Smooth muscle cell (in vitro differentiated cells): ENCODE results near the gene TTYH3. TPM values are rescaled to one million over a fixed set of nuclear protein-coding genes. Genes with fewer than 3 reads are reported as not detected.

Source experiments
- DNase-seq: peaks from one replicate; lab custom pipeline; 2025; ENCODE audit not compliant: unreplicated experiment; lab: John Stamatoyannopoulos, UW
- H2AFZ ChIP-seq: fragments of 200-600 bp; sonication (generic); 2 replicates; pipeline ENCODE4 v1.6.0; 2016; ENCODE audit warnings: antibody characterized with exemption, low read depth, mild to moderate bottlenecking
- H3F3A ChIP-seq: fragments of 200-600 bp; sonication (generic); 2 replicates; pipeline ENCODE4 v1.6.0; 2017; ENCODE audit warnings: antibody characterized with exemption, low read depth
- H3K27ac ChIP-seq: fragments of 200-600 bp; sonication (generic); 2 replicates; pipeline ENCODE4 v1.5.1; 2016; ENCODE audit warnings: low read depth, mild to moderate bottlenecking
- H3K27me3 ChIP-seq: fragments of 200-600 bp; sonication (generic); 2 replicates; pipeline ENCODE4 v1.6.1; 2016; ENCODE audit warnings: low read depth, mild to moderate bottlenecking
- H3K36me3 ChIP-seq: fragments of 200-600 bp; sonication (generic); 2 replicates; pipeline ENCODE4 v1.5.1; 2016; ENCODE audit warnings: low read depth
- H3K4me1 ChIP-seq: fragments of 200-600 bp; sonication (generic); 2 replicates; pipeline ENCODE4 v1.5.1; 2016; ENCODE audit warnings: low read depth
- H3K4me2 ChIP-seq: fragments of 200-600 bp; sonication (generic); 2 replicates; pipeline ENCODE4 v1.6.0; 2016; ENCODE audit warnings: mild to moderate bottlenecking
- H3K4me3 ChIP-seq: fragments of 200-600 bp; sonication (generic); 2 replicates; pipeline ENCODE4 v1.5.1; 2016; ENCODE audit warnings: mild to moderate bottlenecking
- H3K79me2 ChIP-seq: fragments of 200-600 bp; sonication (generic); 2 replicates; pipeline ENCODE4 v1.6.0; 2016; ENCODE audit warnings: low read depth, mild to moderate bottlenecking
- H3K9ac ChIP-seq: fragments of 200-600 bp; sonication (generic); 2 replicates; pipeline ENCODE4 v1.6.0; 2016; ENCODE audit warnings: low read depth
- H3K9me3 ChIP-seq: fragments of 200-600 bp; sonication (generic); replicated peaks from 2 replicates; pipeline ENCODE4 v1.5.1; 2016; ENCODE audit warnings: low read depth
- H4K20me1 ChIP-seq: fragments of 200-600 bp; sonication (generic); 2 replicates; pipeline ENCODE4 v1.6.0; 2016; ENCODE audit warnings: low read depth
- WGBS: methylation state at CpG from one replicate; pipeline ENCODE4 v1.1.7; 2016; ENCODE audit warnings: low lambda C conversion rate; 5-methylcytosine and 5-hydroxymethylcytosine counted together
- polyA plus RNA-seq: library from polyadenylated mRNA; unstranded; fragments of >200 nt; fragmentation: Nextera tagmentation; extraction: Ambion mirVana; gene quantifications from 2 replicates; pipeline ENCODE4 v1.2.1, GENCODE V29; 2016
- total RNA-seq: library from RNA; depleted of rRNA; stranded (reverse); fragments of >200 nt; gene quantifications from 2 replicates; pipeline ENCODE4 v1.2.3, GENCODE V29; 2014
- TF ChIP-seq, protein P1 (sequence below): fragments of 200-600 bp; sonication (generic); IDR thresholded peaks from 2 replicates; pipeline ENCODE4 v1.5.1; 2017; ENCODE audit warnings: borderline replicate concordance, mild to moderate bottlenecking, antibody characterized with exemption; ENCODE audit not compliant: insufficient read depth, poor library complexity, severe bottlenecking

Gene TTYH3
- total and polyA plus RNA-seq, 2 experiments from 2014 or later = 51.5 to 179 TPM

DNA sequence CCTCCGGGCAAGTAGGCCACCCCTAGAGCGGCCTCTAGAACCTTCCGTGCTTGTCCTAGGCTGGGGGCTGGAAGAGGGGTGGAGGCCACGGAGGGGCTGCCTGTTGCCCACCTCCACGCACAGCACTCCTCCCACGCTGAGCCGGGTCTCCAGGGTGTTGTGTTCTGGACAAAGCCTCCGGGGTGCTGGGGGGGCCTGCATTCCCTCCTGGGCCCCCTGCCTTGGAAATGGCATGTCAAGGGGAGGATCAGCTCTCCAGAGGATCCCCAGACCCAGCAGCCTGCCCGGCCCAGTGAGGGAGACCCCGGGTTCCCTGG, 8.1 kb upstream of the TTYH3 start:
- Histone ChIP-seq H3K4me1 (peaks cover 10% of the 10 kb centered on the region), H3K4me3 (no peak overlapping the region), H3K9ac (no peak overlapping the region), H3F3A (peaks cover 7% of the 10 kb centered on the region), H4K20me1 (no peaks in the 10 kb centered on the region), H3K27me3 (no peaks in the 10 kb centered on the region), H3K79me2 (no peaks in the 10 kb centered on the region), H2AFZ (no peak overlapping the region), H3K27ac (no peak overlapping the region), H3K4me2 (no peak overlapping the region), H3K9me3 (no peaks in the 10 kb centered on the region), H3K36me3 (no peaks in the 10 kb centered on the region)
- TF ChIP-seq, protein P1, sequence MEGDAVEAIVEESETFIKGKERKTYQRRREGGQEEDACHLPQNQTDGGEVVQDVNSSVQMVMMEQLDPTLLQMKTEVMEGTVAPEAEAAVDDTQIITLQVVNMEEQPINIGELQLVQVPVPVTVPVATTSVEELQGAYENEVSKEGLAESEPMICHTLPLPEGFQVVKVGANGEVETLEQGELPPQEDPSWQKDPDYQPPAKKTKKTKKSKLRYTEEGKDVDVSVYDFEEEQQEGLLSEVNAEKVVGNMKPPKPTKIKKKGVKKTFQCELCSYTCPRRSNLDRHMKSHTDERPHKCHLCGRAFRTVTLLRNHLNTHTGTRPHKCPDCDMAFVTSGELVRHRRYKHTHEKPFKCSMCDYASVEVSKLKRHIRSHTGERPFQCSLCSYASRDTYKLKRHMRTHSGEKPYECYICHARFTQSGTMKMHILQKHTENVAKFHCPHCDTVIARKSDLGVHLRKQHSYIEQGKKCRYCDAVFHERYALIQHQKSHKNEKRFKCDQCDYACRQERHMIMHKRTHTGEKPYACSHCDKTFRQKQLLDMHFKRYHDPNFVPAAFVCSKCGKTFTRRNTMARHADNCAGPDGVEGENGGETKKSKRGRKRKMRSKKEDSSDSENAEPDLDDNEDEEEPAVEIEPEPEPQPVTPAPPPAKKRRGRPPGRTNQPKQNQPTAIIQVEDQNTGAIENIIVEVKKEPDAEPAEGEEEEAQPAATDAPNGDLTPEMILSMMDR = no peak
- DNase-seq = no peak
- 92% methylated on average over 10 of the region's 10 CpGs for WGBS

DNA sequence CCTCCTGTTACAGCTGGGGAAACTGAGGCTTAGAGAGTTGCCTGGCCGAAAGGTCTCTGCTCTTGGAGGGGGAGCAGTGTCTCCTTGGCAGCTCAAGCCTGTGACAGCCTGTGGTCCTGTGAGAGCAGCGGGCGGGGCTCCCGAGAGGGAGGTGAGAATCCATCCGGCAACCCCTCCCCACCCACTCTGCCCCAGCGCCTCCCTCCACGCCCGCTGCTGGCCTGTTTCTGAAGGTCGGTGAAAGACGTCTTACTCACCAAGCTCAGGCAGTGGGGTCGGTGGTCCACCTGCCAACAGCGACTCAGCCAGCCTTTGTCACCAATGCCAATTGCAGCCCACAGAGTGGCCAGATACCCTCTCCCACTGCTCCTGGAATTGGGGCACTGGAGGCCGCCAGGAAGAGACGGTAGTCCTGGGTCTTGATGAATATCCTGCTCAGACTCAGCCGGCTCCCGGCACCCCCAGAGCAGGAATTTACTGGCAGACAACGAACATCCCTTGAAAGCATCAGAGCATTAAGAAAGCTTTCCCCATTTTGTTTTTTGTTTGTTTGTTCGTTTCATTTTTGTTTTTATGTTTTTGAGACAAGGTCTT, 7.4 kb upstream of the TTYH3 start:
- Histone ChIP-seq H3K79me2 (no peaks in the 10 kb centered on the region), H3F3A (peaks cover 7% of the 10 kb centered on the region), H3K4me3 (no peak overlapping the region), H3K9me3 (no peaks in the 10 kb centered on the region), H3K4me2 (no peak overlapping the region), H4K20me1 (no peaks in the 10 kb centered on the region), H3K4me1 (peaks cover 10% of the 10 kb centered on the region), H3K27ac (no peak overlapping the region), H2AFZ (no peak overlapping the region), H3K36me3 (no peaks in the 10 kb centered on the region), H3K27me3 (no peaks in the 10 kb centered on the region), H3K9ac (no peak overlapping the region)
- no peak for DNase-seq
- TF ChIP-seq, protein P1 = no peak
- WGBS = 75% methylated on average over 17 of the region's 18 CpGs

DNA sequence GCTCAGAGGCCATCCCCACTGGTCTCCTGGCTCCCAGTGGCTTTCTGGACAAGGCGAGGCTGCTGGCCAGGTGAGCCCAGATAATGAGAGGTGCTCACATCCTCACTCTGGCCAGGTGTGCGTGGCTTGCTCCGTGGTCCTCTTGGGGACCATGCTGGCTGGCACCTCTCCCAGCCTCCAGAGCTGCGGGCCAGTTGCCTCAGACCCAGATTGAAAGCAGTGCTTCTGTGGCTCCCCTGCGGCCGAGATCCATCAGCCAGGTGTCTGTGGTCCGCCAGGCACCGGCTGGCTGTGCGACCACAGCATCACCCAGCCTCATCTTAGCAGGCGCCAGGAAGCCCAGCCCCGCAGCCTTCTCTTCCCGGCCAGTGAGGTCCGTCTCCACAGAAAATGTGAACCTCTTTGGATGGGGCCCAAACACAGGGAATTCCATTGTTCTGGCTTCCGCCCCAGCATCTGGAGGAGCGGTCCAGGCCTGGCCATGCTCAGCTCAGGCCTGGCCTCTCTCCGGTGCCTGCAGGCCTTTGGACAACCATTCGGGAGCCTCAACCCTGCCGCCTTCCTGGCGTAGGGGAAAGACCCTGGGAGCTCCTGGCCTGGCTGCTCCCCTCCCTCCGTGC, 5.2 kb upstream of the TTYH3 start:
- Histone ChIP-seq H3F3A (peaks cover 12% of the 10 kb centered on the region), H3K27ac (no peak overlapping the region), H3K9me3 (no peaks in the 10 kb centered on the region), H4K20me1 (no peaks in the 10 kb centered on the region), H3K4me3 (no peak overlapping the region), H3K9ac (no peak overlapping the region), H3K4me1 (peaks cover 8% of the 10 kb centered on the region), H3K36me3 (no peaks in the 10 kb centered on the region), H3K27me3 (no peaks in the 10 kb centered on the region), H2AFZ (no peak overlapping the region), H3K79me2 (no peaks in the 10 kb centered on the region), H3K4me2 (no peak overlapping the region)
- no peak for DNase-seq
- WGBS = 93% methylated on average over 20 of the region's 20 CpGs
- TF ChIP-seq, protein P1 = no peak
